Retinal pigment epithelial cell (primary cell): ENCODE measurements around the gene MCUB.
A peak's percentile ranks its signal among the peaks of the same experiment; 100 is the strongest.

Experiments used
- DNase-seq: peaks from one replicate; pipeline ENCODE4 v3.0.0-alpha.2; 2010; ENCODE audit warnings: low read depth
- H3K4me3 ChIP-seq: 2 replicates; pipeline ENCODE4 v1.5.1; 2011; ENCODE audit warnings: mild to moderate bottlenecking, low read length, control low read depth, moderate library complexity
- TF ChIP-seq, protein P1 (sequence below): conservative IDR thresholded peaks from 2 replicates; pipeline ENCODE4 v1.5.1; 2011; ENCODE audit warnings: low read depth, low read length, control low read depth, inconsistent platforms

Gene MCUB

DNA sequence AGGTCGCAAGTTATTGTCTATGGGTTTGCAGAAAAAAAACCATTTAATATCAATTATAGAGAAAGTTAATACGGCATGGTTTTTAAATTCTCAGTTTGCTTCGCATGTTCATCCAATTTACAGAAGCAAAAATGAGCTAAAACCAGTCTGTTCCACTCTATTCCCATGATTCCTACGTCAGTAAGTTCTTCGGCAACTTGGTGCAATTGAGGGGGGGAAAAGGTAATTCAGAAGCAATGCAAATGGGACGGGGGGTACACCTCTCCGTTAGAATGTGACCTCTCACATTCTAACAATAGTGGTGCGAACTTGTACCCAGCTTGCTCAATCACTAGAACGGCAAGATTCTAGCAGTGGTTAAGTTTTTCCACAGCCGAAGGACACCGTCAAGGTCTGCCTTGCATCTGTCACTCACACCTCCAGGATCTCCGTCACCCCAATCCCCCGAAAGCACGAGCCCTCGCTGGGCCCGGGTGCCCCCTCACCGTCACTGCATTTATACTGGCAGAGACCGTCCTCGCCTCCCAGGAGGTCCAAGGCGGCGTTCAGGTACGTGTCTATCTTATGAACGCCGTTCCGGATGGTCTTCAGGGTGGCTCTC is 169.2 kb downstream of the MCUB start:
- DNase-seq: peak; percentile 6
- peak overlapping the region; percentile 83 for H3K4me3 ChIP-seq
- TF ChIP-seq, protein P1, sequence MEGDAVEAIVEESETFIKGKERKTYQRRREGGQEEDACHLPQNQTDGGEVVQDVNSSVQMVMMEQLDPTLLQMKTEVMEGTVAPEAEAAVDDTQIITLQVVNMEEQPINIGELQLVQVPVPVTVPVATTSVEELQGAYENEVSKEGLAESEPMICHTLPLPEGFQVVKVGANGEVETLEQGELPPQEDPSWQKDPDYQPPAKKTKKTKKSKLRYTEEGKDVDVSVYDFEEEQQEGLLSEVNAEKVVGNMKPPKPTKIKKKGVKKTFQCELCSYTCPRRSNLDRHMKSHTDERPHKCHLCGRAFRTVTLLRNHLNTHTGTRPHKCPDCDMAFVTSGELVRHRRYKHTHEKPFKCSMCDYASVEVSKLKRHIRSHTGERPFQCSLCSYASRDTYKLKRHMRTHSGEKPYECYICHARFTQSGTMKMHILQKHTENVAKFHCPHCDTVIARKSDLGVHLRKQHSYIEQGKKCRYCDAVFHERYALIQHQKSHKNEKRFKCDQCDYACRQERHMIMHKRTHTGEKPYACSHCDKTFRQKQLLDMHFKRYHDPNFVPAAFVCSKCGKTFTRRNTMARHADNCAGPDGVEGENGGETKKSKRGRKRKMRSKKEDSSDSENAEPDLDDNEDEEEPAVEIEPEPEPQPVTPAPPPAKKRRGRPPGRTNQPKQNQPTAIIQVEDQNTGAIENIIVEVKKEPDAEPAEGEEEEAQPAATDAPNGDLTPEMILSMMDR: no peak

GRCh38 chr4:109729718-109730618 is 169.9 kb downstream of the MCUB start, which contains the start of gene PLA2G12A:
Gene PLA2G12A, minus strand, starts transcription at chr4:109730070. Its CDS starts 261 bp downstream, at chr4:109729809.
- DNase-seq: peak; percentile 5
- TF ChIP-seq, protein P1: no peak
- H3K4me3 ChIP-seq: peak within 1 kb of the TSS; percentile 90

DNA sequence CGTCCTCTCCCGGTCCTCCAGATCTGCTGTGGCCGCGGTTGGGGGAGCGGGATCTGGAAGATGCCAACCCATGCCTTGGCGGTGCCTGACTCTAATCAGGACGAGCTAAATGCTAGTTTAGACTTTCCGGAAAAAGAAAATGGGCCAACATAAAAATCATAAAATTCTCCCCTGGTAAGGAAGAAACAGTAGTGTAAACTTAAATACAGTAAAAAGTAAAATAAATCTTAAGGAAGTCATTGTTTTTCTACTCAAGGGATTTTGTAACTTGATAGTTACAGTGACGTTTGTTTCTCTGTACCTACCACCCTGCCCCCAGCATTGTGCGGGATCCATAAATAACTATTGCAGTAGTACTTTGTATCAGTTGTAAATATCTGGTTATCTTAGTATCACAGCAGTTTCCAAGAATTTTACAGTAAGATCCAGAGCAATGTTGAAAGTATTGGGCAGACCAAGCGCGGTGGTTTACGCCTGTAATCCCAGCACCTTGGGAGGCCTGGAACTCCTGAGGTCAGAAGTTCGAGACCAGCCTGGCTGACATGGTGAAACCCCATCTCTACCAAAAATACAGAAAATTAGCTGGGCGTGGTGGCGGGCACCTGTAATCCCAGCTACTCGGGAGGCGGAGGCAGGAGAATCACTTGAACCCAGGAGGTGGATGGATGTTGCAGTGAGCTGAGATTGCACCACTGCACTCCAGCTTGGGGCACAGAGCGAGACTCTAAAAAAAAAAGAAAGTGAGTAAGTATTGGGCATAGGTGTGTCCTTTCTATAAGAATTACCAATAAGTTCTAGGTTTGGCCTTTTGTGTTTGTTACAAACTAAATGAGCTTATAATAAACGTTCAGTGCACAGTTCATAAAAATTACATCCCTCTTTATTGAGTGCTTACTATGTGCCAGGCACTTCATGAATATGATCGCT is 170.8 kb downstream of the MCUB start:
- TF ChIP-seq, protein P1: no peak
- peak; percentile 37 for DNase-seq
- H3K4me3 ChIP-seq: peak overlapping the region; percentile 90

DNA sequence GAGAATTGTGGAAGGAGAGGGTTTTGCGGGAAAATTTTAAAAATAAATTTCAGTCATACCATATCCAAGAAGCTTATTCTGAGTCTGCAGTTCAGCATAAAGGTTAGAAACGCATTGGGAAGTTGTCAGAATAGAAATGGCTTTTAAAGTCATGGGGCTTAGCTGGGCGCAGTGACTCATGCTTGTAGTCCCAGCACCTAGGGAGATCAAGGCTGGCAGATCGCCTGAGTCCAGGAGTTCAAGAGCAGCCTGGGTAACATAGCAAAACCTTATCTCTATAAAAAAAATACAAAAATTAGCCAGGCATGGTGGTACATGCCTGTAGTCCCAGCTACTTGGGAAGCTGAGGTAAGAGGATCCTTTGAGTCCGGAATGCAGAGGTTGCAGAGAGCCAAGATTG is 173.7 kb downstream of the MCUB start:
- H3K4me3 ChIP-seq: no peak overlapping the region
- TF ChIP-seq, protein P1: no peak
- no peak for DNase-seq

DNA sequence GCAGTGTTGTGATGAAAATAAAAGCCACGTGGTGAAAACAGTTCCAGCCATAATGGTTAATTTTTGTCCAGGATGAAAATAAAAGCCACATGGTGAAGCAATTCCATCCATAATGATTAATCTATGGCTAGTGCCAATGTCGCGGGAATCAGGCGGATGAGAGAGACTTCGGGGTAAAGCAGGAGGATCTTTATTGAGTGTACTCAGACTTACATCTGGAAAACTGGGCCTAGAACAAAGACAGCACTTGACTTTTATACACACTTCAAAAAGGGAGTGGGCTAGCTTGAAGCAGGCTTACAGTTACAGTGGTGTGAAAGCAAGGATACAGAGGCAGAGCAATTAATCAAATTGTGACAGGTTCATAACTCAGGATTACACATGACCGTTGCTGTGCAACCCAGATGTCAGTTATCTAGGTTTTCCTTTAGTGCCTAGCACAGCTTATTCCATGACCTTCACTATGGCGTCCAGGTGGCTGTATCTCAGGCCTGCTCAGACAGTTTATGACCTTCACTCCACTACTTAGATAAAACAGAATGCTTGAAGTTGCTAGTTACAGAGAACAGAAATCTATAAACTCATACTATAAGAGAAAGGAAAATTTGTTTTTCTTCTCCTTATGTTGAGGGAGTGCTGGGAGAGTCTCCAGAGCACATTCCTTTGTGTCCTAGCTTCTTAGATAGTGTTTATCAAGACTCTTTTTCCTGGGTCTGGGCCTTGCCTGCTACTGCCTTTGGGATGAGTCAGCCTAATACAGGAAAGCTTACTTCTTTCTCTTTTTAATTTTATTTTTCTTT is 175.7 kb downstream of the MCUB start:
- no peak overlapping the region for H3K4me3 ChIP-seq
- TF ChIP-seq, protein P1: no peak
- peak; percentile 52 for DNase-seq
